Fibroblast of gingiva (primary cell): ENCODE results near the gene STARD10.

Experiments used
- DNase-seq: peaks from one replicate; pipeline ENCODE4 v3.0.0-alpha.2; 2011; ENCODE audit warnings: low read depth

The STARD10 gene

DNA sequence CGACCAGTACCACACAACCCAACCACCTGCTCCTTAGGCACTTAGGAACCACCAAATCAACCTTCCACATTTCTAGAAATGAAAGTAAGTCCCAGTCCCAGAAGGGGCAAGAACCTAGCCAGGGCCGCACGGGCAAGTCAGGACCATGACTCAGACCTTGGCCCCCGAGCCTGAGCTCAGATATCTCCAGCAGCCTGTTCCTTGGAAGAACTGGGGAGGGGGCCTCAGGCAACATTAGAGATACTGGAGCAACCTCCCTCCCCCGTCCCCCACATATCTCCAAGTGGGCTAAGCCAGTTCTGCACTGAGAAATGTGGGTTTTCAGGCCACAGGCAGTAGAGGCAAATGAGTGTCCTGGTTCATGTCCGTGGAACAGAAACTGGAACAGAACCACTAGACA, 49.4 kb downstream of the STARD10 start:
- DNase-seq = no peak

DNA sequence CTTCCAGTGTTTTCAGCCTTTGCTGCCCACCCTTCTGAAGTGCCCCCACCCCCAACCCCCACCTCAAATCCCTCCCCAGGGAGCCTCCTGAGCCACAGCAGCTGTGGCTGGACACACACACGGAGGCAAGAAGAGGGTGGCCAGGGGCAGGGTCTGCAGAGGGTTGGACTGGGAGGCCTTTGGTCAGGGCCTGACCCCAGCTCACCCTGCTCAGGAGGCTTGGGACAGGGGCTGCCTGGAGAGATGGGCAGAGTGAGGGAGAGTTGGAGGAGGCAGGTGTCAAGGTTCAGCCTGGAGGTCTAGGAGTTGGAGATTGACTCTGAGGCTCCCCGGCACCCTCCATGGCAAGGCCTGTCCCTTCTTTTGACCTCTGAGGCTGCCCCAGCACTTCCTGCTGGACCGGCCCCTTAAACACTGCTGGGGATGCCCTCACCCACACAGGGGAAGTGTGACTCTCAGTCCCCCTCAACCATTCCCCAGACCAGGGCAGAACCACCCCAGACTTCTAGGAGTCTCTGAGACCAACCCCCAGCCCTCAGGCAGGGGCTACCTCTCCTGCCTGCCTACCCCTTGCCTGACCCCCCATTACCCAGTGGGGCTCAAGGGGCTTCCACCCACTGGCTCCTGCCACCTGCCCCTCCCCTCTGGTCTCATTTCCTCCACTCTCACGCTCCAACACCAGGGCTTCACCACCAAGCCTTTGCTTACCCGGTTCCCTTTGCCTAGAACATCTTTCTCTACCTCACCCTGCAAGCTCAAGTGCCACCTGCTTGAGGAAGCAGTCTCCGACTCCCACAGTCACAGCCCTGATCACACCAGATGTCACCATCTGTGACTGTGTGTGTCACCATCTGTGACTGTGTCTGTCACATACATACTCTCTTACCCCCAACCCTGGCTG, 50.3 kb downstream of the STARD10 start:
- no peak for DNase-seq

DNA sequence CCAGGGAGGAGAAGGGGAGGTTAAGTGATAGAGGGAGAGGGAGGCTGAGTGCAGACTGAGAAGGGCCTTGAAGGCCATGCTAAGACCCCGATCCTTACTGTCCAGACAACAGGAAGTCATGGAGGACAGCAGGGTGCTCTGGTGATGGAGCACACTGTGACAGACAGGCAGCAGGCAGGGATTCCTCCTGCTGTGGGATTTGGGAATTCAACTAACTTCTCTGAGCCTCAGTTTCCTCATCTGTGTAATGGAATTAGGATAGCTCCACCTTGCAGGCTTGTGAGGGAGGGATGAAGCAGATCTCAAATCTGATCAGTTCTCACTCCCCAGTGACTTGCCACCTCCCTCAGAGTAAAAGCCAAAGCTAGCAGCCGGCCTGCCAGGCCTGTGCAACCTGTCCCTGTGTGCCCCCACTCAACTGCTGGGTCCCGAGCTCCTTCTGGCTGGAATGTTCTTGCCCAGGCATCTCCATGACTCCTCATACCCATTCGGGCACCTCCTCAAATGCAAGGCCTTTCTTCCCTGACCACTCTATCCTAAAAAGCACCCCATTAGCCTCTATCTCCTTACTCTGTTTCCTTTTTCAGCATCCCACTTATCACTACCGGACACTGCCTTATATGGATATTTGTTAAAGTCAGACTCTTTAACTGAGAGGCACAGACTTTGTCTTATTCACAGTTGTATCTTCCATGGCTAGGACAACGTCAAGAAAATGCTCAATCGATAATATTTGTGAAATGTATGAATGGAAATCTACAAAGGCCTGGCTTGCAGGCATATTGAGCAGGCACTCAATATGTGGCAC, 51.1 kb downstream of the STARD10 start:
- DNase-seq = no peak

DNA sequence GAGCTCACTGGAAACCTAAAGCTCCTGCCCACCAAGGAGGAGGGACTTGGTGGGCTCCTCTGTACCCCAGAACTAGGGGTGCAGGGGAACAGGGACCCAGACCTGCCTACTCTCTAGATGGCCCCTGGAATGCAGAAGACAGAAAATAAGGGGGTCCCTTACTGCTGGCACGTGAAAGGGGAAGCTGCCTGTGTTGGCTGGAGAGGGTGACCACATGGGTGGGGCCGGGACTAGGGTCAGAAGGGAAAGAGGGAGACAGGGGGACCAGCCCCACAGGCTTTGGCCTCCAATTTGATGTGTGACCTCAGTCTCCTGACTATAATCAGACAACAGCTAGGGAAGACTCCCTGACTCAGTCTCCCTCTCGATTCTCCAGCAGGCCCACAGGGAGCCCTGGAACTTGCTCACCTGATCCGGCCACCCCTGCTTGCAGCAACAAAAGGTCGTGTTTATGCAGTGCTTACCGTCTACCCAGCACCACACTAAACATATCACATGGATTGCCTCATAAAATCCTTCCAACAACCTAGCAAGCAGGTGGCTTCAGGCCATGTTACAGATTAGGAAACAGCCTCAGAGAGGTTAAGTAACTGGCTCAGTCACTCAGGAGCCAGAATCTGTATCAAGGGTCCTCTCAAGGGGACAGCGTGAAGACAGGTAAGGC, 51.9 kb downstream of the STARD10 start:
- no peak for DNase-seq

DNA sequence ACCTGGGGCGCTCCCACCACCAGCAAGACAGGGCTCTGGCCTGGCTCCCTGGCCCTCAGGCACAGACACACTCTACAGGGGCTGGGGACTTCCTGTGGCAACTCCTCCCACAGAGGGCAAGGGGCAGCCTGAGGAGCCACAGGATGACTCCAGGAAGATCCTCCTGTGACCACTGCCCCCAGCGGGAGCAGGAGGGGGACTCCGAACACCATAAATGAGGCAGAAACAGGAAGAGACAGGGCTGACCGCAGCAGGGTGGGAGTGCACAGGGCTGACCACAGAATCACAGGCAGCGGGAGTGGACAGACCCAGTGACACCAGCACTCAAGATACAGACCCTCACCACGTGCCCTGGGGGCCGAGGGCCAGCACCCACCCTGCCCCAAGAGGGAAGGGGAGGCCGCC, 52.4 kb downstream of the STARD10 start:
- no peak for DNase-seq

DNA sequence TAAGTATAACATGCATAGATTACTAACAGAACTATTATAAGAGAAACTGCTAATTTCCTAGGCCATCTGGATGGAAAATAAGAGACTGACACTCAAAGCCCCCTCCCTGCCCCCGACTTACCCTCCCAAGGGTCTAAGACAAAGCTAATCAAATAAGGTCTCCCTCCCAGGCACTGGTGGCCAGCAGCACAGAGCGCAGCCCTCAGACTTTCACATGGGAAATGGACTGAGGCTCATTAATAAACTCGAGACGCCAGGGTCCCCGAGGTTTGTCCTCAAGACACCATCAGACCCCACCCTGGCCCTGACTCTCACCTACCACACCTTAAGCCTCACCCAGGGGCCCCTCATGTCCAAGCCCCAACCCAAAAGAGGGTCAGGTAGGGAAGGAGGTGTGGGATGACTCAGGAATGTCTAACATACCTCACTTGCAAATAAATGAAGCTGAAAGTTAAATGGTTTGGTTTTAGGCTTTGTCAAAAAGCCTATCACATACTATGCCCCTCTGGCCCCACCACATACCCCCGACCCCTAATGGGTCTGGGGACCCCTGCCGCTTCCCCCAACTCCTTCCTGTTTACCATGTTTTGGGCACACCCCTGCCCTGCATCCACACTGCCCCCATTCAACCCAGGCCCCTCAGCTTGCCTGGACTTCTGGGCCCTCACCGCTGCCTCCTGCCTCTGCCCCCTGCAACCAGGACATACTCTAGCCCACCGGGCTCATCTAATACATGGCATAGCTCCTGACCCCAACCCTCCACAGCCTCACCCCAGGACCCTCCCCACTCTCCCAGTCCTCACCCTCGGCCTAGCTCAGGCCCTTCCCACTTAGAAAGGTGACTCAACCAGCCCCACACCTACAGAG, 53.1 kb downstream of the STARD10 start:
- no peak for DNase-seq

DNA sequence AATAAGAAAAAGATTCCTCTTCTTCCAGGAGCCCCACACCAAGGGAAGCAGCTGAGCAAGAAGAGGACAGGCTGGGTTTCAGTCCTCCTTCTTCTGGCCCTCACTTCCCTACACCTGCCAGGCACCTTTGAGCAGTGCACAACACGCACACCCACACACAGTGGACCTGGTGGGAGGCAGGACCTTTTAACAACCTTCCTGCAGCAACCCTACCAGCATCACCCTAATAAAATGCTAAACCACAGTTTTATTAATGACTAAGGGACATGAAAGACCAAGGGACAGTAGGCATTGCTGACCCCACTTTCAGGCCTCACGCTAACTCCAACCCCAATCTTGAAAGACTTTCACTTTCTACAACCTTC, 53.8 kb downstream of the STARD10 start:
- no peak for DNase-seq

DNA sequence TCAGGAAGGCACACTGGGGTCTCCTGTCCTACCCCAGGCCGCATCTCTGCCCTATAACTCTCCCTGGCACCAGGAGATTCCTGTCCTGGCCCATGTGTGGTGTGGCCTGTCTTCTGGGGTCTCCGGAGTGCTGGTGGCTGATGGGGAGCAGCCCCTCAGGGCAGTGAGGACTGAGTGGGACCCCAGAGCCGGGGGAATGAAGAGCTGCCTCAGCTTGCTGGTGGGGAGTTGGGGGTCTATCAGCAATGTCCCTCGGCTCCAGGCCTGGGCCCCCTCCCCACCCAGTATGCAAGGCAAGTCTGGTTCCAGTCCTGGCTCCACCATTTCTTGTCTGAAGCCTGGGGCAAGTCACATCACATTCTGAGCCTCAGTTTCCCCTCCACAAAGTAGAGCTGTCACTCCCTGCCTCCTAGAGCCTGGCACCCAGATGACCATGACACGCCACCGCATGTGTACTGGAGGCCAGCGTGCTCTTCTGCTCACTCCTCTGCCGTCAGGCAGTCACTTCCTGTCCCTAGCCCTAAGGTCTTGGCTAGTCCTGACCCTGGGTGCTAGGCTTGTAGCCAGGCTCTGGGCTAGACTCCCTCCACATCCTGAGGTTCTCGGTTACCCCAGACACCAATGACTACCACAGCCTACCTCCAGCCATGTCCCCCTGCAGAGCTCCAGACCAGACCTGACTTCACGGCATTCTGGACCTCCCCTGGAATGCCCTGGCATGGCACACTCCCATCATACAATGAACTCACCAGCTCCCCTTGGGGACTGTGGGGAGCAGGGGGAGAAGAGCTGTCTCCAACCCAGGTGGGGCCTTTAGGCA, 54.4 kb downstream of the STARD10 start:
- no peak for DNase-seq

DNA sequence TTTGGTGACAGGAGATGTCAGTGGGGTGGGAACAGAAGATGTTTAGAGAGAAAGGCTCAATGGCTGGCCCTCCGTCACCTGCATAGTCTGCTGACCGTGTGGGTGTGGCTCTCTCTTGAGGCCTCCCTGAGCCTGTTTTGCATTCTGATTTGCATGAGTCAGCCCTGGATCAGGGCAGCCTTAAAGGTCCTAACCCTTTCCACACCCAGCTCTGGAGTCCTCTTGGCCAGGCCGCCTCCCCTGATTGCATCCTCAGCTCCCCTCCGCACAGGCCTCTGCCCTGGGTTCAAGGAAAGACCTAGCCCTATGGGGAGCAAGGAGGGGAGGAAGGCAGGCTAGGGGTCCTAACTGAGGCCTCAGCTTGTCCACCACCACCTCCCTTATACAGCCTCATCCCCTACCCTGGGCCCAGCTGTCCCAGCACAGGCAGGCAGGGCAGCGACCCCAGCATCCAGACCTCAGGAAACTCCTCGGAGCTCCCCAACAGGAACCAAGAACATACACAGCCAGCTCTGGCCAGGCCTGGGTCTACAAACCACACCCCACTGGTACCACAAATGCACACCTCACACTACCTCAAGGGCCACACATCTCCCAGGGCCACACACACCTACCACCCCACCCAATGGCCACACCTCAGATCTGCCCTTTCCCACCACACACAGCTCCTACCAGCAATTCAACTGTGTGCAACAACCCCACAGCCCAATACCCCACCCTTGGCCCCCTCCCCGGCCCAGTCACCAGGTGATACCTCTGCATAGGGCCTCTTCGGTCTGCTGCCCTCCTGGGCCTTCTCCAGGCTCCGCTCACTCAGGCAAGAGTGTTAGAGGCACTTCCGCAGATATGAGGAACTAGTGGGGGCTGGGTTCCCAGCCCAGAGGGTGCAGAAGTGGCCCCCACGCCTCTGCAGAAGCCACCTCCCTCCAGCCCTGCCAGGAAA, 55.4 kb downstream of the STARD10 start:
- DNase-seq = peak; percentile 38

DNA sequence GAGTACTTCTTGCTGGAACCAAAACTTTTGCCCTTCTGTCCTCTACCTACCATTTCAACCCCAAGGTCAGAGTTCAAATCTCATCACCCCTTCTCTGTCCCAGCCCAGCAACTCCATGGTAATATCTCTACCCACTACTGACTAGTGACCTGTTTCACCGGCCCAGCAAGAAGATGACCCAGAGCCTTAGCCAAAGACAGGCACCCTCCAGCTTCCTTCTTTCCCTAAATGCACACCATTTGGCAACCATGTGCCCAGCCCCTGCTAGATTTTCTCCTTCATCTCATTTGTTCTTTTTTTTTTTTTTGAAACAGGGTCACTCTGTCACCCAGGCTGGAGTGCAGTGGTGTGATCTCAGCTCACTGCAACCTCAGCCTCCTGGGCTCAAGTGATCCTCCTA, 56.5 kb downstream of the STARD10 start:
- no peak for DNase-seq

DNA sequence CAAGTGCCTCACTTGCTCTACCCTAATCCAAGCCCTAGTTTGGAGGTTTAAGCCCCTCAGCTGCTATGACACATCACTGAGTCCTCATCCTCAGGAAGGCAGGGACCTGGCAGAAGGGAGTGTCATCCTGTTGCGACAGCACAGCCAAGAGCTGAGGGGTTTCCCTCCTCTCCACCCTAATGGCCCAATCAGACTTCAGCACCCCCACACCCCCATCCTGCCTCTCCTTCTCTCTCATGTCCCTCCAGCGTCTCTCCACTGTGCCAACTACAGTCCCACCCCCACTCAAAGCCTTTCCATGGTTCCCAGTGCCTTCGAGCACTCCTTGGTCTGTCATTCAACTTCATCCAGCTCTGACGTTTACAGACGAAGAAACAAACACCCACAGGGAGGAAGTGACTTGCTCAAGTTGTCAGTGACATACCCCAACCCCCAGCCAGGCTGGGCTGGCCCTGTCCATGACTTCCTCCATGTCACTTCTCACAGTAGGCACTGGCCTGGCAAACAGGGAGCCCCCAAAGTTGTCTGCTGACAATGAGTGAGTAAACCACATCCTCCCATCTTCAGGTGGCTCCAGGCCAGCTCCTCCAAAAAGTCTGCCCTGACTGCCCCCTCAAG, 57.3 kb downstream of the STARD10 start:
- DNase-seq = no peak

DNA sequence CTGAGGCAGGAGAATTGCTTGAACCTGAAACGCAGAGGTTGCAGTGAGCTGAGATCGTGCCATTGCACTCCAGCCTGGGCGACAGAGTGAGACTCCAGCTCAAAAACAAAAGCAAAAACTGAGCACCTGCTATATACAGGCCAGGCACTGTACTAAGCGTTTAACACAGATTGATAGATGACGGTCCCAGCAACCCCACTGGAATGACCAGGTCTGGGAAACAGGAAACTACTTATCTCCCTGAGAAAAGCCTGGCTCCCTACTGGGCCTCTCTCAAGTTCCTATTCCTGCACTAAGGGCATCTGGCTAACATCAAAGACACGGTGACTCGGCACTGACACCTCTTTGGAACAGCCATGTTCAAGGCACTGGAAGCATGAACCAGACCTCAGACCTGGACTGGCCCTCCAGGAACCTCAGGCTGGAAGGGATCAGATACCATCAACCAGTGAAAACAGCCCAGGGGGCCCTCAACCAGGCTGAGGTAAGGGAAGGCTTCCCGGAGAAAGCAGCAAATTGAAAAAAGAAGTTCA, 58.3 kb downstream of the STARD10 start:
- no peak for DNase-seq

DNA sequence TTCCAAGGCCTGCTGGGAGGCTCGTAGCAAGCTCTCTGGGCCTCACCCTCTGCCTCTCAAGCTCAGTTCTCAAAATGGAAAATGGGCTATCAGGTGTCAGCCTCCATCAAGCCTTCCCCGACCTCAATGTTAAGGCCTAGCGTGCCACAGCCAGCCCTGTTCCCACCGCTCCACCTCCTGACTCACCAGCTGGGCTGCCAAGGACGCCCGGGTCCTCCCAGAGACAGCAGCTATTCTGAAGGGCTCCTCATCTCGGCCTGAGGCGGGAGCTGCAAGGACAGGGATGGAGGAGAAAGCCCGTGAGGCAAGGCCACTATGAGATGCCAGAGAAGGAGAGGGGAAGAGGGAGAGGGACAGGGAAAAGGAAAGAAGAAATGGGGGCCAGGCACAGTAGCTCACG, 61.5 kb downstream of the STARD10 start:
- DNase-seq = peak; percentile 43

DNA sequence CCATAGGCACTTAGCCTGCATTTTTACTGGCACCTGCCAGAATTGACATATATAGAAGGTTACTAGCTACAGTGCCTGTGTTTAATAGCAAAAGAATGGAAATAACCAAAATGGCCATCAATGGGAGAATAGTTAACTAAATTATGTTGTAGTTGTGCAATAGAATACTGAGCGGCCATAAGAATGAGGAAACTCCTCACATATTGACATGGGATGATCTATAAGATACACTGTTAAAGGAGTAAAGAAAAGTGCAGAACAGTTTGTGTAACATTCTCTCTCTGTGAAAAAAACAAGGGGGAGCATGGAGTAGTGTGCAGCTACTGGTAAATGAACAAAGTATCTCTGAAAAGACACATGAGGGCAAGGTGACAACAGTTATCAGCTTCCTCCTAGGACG, 63.1 kb downstream of the STARD10 start:
- no peak for DNase-seq

DNA sequence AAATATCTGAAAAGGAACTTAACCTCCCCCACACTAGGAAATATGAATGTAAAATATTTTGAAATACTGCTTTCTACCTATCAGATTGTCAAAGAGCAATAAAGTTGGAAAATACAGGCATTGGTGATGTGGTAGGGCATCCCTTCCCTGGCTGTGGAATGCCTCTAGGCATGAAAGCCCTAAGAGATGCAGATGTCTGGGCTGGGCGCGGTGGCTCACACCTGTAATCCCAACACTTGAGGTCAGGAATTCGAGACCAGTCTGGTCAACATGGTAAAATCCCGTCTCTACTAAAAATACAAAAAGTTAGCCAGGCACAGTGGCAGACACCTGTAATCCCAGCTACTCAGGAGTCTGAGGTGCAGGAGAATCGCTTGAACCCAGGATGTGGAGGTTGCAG, 63.6 kb downstream of the STARD10 start:
- DNase-seq = no peak

DNA sequence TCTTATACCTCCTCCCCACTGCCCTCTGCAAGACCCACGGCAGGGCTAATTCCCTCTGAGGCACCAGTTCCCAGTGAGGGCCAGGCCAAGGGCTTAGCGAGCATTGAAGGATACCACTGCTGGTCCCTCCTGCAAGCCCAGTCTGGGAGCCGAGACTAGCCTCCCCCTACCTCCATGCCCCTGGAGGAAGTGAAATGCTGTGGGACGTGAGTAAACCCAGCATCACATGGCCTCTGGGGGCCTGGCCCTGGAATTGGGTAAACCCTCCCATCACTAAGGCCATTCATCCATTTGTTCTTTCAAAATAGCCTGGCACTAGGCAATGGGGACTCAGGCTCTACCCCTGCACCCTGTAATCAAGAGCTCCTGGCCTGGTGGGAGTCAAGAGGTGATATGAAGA, 66.3 kb downstream of the STARD10 start:
- DNase-seq = no peak

DNA sequence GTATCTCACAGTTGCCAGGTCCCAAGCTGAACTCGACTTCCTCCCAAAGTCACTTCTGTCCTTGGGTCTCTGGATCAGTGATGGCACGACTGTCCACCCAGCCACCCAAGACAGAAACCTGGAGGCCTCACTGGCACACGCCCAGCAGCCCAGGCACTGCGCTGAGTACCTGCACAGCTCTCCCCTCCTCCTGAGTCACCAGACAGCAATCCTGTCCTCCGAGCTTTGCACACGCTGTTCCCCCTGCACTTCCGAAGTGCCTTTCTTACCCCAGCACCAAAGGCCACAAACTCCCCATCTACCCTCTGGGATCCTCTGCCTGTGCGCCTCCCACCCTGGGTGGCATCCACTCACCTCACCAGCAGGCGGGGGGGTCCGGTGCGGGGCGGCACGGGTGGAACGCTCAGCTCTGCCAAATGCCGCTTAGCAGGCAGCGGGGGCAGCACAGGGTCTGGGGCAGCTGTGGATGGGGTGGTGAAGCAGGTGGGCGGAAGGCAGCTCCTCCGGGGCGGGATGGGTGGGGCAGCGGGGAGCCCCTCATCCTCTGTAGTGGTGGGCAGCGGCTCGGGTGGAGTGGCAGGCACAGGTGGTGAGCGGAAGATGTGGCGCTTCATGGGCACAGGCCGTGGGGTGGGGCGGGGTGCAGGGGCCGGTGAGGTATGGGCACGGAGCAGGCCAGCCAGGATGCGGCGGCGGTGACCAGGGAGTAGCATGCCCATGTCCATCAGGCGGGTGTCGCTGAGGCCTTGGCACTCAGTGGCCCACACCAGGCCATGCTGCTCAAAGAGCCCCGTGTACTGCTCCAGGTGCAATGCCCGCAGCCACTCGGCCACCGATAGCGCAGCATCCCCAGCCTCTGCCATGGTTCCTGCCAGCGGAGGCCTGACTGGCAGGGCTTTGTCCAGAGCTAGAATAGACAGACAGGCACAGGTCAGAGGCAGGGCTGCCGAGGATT, 67.3 kb downstream of the STARD10 start:
- DNase-seq = no peak

DNA sequence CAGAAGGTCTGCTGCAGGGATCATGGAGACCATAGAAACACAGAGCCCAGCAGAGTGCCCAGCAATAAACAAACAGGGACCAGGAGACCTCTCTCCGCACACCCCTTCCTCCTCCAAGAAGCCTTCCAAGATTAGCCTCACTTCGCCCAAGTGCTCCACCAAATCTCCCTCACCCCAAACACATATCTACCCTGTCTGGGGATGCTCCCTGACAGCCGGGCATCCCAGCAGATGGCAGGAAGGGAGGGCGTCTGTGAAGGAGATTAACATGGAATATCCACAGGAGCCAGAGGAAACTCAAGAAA, 68.2 kb downstream of the STARD10 start:
- DNase-seq = no peak
